Effector memory CD8-positive, alpha-beta T cell (primary cell): ENCODE measurements around the gene CCDC146.
"Not testable (repeated sequence)": the region's sequence is repeated elsewhere in the genome, so short reads cannot be mapped to it uniquely, and the experiment has no call there.

Source experiments
- ATAC-seq: fragments of 150-1000 bp; cut with Tn5 transposase; replicated peaks from 2 replicates; pipeline ENCODE4 v1.10.0; 2021; ENCODE audit warnings: mild to moderate bottlenecking, moderate library complexity
- DNase-seq, 3 experiments: peaks; one replicate each; pipeline ENCODE4 v3.0.0; 2021
- H3K27ac Mint-ChIP-seq, 2 donors: one replicate each; pipeline ENCODE4 v1.8.0; 2022; ENCODE audit warnings: mild to moderate bottlenecking in 2 of 2, mixed read lengths in 2 of 2, moderate library complexity in 2 of 2
- H3K27me3 Mint-ChIP-seq, 2 donors: one replicate each; pipeline ENCODE4 v1.8.0; 2022; ENCODE audit warnings: mixed read lengths in 2 of 2
- H3K36me3 Mint-ChIP-seq: one replicate; pipeline ENCODE4 v1.8.0; 2022; ENCODE audit warnings: mild to moderate bottlenecking, moderate library complexity, mixed read lengths; ENCODE audit not compliant: insufficient read depth
- H3K4me1 Mint-ChIP-seq, 2 donors: one replicate each; pipeline ENCODE4 v1.8.0; 2022; ENCODE audit warnings: low read depth in 2 of 2, mixed read lengths in 2 of 2
- H3K4me3 Mint-ChIP-seq, 2 donors: one replicate each; pipeline ENCODE4 v1.8.0; 2022; ENCODE audit warnings: mild to moderate bottlenecking in 2 of 2, mixed read lengths in 2 of 2, moderate library complexity in 2 of 2
- H3K9me3 Mint-ChIP-seq, 2 donors: one replicate each; pipeline ENCODE4 v1.8.0; 2022; ENCODE audit warnings: mixed read lengths in 2 of 2

CCDC146 gene

DNA sequence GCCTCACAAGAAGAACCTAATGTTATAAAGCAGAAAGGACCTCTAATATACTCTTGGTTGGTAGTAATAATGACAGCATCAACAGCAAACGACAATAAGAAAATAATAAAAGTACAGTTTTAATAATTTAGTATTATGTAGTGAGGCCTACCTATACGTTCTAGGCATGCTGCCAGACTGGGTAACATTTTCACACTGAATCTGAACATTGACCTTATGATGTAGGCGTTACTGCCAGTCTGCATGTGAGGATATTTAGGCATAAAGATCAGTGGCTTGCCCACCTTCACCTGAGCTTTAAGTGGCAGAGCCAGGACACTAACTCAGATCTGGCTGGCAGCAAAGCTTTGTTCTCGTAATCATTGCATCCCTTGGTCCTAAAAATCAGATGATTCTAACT lies 74.7 kb downstream of the CCDC146 start:
- Mint-ChIP-seq H3K4me3 (peak overlapping the region in 1 of 2 donors; percentile 84), H3K4me1 (peaks cover 25 to 34% of the 10 kb centered on the region in 2 donors), H3K27ac (no peak overlapping the region), H3K27me3 (no peaks in the 10 kb centered on the region), H3K36me3 (peaks cover 3% of the 10 kb centered on the region), H3K9me3 (no peaks in the 10 kb centered on the region)
- DNase-seq = no peak
- ATAC-seq = no peak

DNA sequence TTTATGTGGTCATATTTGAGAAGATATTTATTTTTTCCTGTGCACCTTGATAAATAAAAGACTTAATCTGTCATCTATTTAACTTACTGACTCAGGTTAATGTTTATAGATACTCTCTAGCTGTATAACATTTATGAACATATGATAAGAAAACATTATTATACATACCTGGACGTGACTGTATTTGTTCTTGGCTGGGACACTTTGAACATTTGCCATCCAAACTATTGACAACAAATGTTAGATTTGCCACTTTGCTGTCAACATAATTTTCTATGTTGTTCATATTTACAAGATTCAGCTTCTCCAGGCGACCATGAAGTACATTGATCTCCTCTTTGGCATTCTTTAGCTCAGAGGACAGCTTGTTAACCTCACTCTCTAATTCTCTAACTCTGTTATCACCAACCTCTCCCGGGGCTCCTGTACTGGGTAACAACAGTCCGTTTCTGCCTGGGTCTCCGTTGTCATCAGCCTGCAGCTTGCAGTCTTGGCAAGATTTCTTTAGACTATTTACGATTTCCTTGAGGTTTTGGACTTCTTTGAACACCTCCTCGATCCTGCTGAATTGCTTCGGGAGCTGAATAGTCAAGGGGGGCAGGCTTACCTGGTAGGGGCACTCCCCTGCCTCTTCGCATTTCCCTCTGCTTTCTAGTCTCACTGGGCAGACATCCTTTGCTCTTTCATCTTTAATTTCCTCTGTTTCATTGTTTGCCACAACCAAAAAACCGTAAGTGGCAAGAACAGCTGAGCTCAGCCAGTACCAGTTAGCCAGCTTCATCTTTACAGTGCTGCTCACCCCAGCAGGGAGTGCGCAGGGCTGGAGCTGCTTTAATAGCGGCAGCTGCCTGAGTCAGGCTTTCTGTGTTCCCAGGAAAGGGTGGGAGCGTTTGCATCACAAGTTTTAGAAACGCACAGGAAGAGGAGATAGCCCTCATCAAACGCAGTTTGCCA lies 76.9 kb downstream of the CCDC146 start, which contains the start of gene FGL2:
TSS of gene FGL2 (minus strand) at position 807 of the 954 bp plus-strand sequence. CDS start at position 781, 26 bp downstream.
- peak within 1 kb of the TSS; percentile 84 for H3K4me3 Mint-ChIP-seq
- peak within 1 kb of the TSS; percentile 90 to 92 for H3K27ac Mint-ChIP-seq
- ATAC-seq = peak; percentile 84
- H3K4me1 Mint-ChIP-seq = peaks cover 22 to 25% of the 10 kb centered on the region in 2 donors
- no peaks in the 10 kb centered on the region for H3K27me3 Mint-ChIP-seq
- peaks cover 6% of the 10 kb centered on the region for H3K36me3 Mint-ChIP-seq
- no peaks in the 10 kb centered on the region for H3K9me3 Mint-ChIP-seq
- peak in 2 of 3 experiments; percentile 9 to 15 for DNase-seq

DNA sequence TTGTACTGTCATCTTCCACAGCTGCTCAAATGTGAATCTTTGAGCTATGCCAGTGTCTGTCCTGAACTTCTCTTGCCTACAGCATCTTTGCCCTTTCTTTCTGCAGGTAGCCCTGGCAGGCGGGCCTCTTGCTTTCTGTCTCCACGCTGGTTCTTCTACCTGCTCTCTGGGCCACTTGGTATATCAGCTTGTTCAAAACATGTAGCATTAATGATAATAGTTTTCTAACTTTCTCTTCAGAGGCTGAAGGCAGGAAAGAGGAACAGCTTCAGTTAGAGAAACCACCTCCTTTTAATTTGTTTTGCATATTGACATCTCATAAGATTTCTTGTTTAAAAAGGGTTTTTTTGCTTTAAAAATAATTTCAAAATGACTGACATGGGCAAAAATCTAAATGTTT lies 78.1 kb downstream of the CCDC146 start:
- Mint-ChIP-seq H3K27me3 (no peaks in the 10 kb centered on the region), H3K4me3 (peak overlapping the region; percentile 84), H3K27ac (peak overlapping the region; percentile 90 to 92), H3K36me3 (peaks cover 6% of the 10 kb centered on the region), H3K9me3 (no peaks in the 10 kb centered on the region), H3K4me1 (peaks cover 22 to 25% of the 10 kb centered on the region in 2 donors)
- ATAC-seq (no peak), DNase-seq (no peak)

DNA sequence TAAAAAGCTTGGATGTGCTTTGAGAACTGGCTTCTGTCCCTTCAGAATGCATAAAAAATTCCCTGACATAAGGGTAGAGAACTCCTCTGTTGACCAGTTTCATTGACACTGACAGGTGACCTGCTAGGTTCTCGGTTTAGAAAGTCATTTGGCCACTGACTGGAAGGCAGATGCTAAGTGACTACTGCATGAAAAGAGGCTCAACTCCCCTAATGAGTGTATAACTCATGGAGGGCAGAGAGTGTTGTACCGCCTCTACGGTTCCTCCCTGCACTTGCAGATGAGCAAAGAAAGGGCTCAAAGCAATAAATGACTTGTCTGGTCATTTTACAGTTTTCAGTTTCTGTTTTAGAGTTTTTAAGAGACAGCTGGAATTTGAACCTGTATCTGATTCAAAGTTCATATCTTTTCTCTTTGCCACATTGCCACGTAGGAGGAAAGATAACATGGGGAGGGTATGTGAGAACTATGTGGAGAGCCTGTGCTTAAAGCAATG lies 80.1 kb downstream of the CCDC146 start:
- ATAC-seq (no peak), DNase-seq (no peak)
- Mint-ChIP-seq H3K4me3 (no peak overlapping the region), H3K27ac (no peak overlapping the region), H3K36me3 (peaks cover 6% of the 10 kb centered on the region), H3K27me3 (no peaks in the 10 kb centered on the region), H3K4me1 (peaks cover 19% of the 10 kb centered on the region in 2 donors), H3K9me3 (no peaks in the 10 kb centered on the region)

DNA sequence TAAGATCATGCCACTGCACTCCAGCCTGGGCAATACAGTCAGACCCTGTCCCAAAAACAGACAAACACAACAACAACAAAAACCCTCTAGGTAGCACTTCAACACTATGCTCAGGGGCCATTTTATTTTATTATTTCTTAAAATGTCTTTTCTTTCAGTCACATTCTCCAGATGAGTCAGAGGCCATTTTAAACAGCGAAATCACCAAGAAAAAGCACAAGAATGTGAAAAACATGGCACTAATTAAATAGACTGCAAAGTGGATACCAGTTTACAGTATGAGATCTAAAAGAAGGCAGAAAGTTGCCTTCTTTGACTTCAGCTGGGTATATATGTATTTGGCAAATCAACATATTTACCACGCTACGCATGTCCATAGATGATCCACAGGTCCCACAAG lies 83.3 kb downstream of the CCDC146 start:
- H3K4me1 Mint-ChIP-seq = no peaks in the 10 kb centered on the region

DNA sequence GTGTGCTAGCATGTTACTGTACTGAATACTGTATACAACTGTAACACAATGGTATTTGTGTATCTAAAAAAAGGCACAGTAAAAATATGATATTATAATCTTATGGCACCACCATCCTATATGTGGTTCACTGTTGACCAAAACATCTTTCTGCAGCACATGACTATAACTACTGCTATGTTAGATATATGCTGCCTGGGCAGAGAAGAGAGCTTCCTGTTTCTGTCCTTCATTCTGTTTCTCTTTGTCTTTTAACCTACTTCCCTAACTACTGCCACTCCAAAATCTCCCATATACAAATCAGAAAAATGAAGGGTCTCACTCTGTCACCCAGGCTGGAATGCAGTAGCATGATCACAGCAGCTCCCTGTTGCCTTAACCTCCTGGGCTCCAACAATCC lies 86.0 kb downstream of the CCDC146 start:
- ATAC-seq (no peak), DNase-seq (no peak)
- H3K27me3 Mint-ChIP-seq = no peaks in the 10 kb centered on the region
- peaks cover 6 to 8% of the 10 kb centered on the region in 2 donors for H3K9me3 Mint-ChIP-seq
- H3K4me1 Mint-ChIP-seq = no peaks in the 10 kb centered on the region
- H3K36me3 Mint-ChIP-seq = peaks cover 4% of the 10 kb centered on the region
- H3K27ac Mint-ChIP-seq = no peak overlapping the region
- no peak overlapping the region for H3K4me3 Mint-ChIP-seq

More for the DNA sequence above, 83.3 kb downstream of the CCDC146 start:
- H3K36me3 Mint-ChIP-seq = peaks cover 4% of the 10 kb centered on the region
- H3K4me3 Mint-ChIP-seq = no peak overlapping the region
- H3K27me3 Mint-ChIP-seq = no peaks in the 10 kb centered on the region
- DNase-seq (no peak), ATAC-seq (no peak)
- H3K9me3 Mint-ChIP-seq = peaks cover 6 to 8% of the 10 kb centered on the region in 2 donors
- no peak overlapping the region for H3K27ac Mint-ChIP-seq

DNA sequence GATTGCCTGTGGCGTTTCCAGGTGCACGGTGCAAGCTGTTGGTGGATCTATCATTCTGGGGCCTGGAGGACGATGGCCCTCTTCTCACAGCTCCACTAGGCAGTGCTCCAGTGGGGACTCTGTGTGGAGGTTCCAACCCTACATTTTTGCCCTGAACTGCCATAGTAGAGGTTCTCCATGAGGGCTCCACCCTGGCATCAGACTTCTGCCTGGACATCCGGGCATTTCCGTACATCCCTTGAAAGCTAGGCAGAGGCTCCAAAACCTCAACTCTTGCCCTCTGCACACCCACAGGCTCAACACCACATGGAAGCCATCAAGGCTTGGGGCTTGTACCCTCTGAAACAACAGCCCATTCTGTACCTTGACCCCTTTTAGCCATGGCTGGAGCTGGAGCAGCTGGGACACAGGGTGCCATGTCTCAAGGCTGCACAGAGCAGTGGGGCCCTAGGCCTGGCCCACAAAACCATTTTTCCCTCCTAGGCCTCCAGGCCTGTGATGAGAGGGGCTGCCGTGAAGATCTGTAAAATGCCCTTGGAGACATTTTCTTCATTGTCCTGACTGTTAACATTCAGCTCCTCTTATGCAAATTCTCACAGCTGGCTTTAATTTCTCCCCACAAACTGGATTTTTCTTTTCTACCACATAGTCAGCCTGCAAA lies 87.2 kb downstream of the CCDC146 start:
- Mint-ChIP-seq H3K9me3 (peaks cover 6 to 8% of the 10 kb centered on the region in 2 donors), H3K36me3 (peaks cover 4% of the 10 kb centered on the region), H3K4me1 (no peaks in the 10 kb centered on the region), H3K27ac (no peak overlapping the region), H3K4me3 (no peak overlapping the region), H3K27me3 (no peaks in the 10 kb centered on the region)
- ATAC-seq = no peak
- DNase-seq = no peak

DNA sequence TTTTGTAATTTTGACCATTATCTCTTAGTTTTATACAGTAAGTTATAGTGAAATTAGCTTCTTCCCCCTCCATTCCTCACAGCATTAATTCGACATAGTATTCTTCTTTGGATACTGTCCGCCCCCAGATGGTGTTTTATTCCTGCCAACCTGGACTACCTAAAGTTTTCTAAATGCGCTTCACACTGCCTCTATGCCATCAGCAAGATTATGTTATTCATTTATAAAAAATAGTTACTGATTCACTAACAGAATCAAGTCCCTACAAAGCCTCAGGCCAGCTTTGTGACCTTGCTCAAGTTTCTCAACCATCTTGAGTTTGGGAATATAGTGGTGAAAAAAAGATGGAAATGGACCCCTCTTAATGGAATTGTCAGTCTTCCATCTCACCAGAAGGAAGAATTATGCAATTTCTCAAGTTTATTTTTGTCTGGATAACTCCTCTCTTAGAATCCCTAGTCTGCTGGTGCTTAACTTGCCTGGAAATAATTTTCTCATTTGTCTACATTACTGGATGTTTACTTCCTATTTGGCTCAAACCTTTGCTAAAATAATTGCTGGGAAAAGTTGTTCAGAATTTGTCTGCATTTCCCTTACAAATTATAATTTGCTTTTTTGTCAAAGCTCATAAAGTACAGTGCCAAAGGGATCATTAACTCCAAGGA lies 93.9 kb downstream of the CCDC146 start:
- DNase-seq (no peak), ATAC-seq (no peak)
- H3K27me3 Mint-ChIP-seq = no peaks in the 10 kb centered on the region
- H3K4me1 Mint-ChIP-seq = no peaks in the 10 kb centered on the region
- no peak overlapping the region for H3K27ac Mint-ChIP-seq
- H3K36me3 Mint-ChIP-seq = peaks cover 8% of the 10 kb centered on the region
- peaks cover 5 to 6% of the 10 kb centered on the region in 2 donors for H3K9me3 Mint-ChIP-seq
- H3K4me3 Mint-ChIP-seq = no peak overlapping the region

DNA sequence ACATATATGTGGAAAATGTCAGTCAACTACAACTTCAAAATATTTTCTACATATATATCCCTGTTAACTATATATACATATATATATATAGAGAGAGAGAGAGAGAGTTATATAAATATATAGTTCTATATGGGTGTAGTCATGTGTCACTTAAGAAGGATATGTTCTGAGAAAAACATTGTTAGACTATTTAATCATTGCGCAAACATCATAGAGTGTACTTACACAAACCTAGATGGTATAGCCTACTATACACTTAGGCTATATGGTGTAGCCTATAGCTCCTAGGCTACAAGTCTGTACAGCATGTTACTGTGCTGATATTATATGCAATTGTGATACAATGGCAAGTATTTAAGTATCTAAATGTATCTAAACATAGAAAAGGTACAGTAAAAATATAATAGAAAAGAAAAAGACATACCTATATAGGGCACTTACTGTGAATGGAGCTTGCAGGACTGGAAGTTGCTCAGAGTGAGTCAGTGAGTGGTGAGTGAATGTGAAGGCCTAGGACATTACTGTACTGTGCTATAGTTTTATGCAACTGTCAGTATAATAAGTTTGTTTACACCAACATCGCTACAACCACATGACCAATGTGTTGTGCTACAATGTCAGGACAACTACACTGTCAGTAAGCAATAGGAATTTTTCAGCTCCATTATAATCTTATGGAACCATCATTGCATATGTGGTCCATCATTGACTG lies 95.2 kb downstream of the CCDC146 start:
- Mint-ChIP-seq H3K9me3 (peaks cover 5 to 6% of the 10 kb centered on the region in 2 donors), H3K36me3 (peaks cover 4% of the 10 kb centered on the region), H3K27me3 (no peaks in the 10 kb centered on the region), H3K4me1 (no peaks in the 10 kb centered on the region), H3K4me3 (no peak overlapping the region), H3K27ac (no peak overlapping the region)
- ATAC-seq (no peak), DNase-seq (no peak)

DNA sequence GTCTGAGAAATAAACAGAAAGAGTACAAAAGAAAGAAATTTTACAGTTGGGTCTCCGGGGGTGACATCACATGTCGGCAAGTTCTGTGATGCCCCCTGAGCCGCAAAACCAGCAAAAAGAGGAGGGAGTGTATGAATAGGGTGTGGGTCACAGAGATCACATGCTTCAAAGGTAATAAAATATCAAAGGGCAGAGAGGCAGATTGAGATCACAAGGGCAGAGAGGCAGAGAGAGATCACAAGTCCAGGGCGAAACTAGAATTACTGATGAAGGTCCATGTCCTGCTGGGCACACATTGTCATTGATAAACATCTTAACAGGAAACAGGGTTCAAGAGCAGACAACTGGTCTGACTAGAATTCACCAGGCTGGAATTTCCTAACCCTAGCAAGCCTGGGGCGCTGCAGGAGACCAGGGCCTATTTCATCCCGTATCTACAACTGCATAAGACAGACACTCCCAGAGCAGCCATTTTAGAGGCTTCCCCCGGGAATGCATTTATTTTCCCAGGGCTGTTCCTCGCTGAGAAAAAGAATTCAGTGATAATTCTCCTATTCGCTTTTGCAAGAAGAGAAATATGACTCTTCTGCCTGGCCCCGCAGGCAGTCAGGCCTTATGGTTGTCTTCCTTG lies 97.4 kb downstream of the CCDC146 start:
- H3K9me3 Mint-ChIP-seq = not testable (repeated sequence)

DNA sequence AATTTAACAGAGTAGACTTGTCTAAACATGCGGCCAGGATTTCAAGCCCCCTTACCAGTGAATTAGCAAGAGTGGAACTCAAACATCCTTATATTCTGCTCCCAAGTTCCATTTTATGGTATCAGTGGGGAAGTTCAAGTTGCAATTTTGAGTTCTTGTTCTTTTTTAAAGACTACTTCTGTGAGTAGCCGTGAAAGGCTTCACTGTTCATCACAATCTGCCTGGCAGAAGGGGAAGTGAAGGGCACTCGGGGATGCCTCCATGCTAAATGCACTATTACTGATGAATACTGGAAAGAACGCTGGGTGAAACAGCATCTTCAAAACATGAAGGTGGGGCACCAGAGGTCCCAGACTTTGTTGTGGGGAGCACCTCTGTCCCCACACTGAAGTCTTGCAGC lies 99.7 kb downstream of the CCDC146 start:
- peaks cover 6 to 11% of the 10 kb centered on the region in 2 donors for H3K4me1 Mint-ChIP-seq
- DNase-seq (no peak), ATAC-seq (no peak)
- no peak overlapping the region for H3K27ac Mint-ChIP-seq
- no peaks in the 10 kb centered on the region for H3K27me3 Mint-ChIP-seq
- H3K36me3 Mint-ChIP-seq = peaks cover 4% of the 10 kb centered on the region
- H3K9me3 Mint-ChIP-seq = peaks cover 5 to 6% of the 10 kb centered on the region in 2 donors
- no peak overlapping the region for H3K4me3 Mint-ChIP-seq

More for the DNA sequence above, 97.4 kb downstream of the CCDC146 start:
- H3K27me3 Mint-ChIP-seq, H3K27ac Mint-ChIP-seq, ATAC-seq, DNase-seq, H3K36me3 Mint-ChIP-seq, H3K4me3 Mint-ChIP-seq: not testable (repeated sequence)
- peaks cover 6 to 11% of the 10 kb centered on the region in 2 donors for H3K4me1 Mint-ChIP-seq

DNA sequence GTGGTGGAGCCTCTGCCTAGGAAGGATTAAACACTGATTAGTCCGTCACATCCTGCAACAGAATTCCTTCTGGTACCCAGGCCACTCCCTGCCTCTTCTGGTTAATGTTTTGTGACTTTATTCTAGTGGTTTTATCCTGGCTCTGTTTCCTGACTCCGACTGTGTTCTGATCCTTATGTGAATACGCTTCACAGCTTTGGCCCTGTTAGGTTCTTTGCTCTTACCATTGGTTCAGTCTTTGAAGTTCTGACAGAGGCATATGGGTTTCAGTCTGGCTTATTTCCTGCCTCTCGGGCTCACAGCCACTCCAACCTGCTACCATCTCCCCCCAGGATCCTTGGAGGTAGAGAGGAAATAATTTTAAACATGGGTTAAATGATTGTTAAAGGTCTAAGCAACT lies 100.4 kb downstream of the CCDC146 start:
- Mint-ChIP-seq H3K27me3 (no peaks in the 10 kb centered on the region), H3K4me1 (peaks cover 6 to 11% of the 10 kb centered on the region in 2 donors), H3K36me3 (peaks cover 4% of the 10 kb centered on the region), H3K4me3 (no peak overlapping the region), H3K27ac (peak overlapping the region in 1 of 2 donors; percentile 88), H3K9me3 (peaks cover 5 to 6% of the 10 kb centered on the region in 2 donors)
- ATAC-seq (no peak), DNase-seq (no peak)
